ENCODE measurements around the gene PTPRN2. TPM values are rescaled to one million over a fixed set of nuclear protein-coding genes. Genes with fewer than 3 reads are reported as not detected.
"Not testable (repeated sequence)": the region's sequence is repeated elsewhere in the genome, so short reads cannot be mapped to it uniquely, and the experiment has no call there.

Gene PTPRN2
- total RNA-seq, 1 experiment from 2014 or later = not detected

DNA sequence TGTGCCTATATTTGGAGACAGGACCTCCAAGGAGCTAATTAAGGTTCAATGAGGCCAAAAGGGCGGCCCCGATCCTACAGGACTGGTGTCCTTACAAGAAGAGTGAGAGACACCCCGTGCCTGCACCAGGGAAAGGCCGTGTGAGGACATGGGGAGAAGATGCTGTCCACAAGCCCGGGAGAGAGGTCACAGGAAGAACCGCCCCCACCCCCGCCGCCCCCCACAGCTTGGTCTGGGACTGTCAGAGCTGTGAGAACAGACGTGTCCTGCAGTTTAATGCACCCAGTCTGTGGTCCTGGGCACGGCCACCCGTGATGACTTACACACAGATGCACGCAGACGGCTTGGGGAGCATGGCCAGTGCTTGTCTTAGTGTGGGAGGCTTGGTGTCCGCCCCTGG is 851.3 kb downstream of the PTPRN2 start:
- Histone ChIP-seq H3K27ac (no peak overlapping the region), H3K36me3 (ENCODE audit: low read depth) (no peaks in the 10 kb centered on the region), H3K4me1 (replicated peaks; ENCODE audit: insufficient read depth) (no peaks in the 10 kb centered on the region), H3K79me2 (ENCODE audit: low read depth) (no peaks in the 10 kb centered on the region), H3F3A (ENCODE audit: insufficient read depth, low read depth) (no peaks in the 10 kb centered on the region), H4K20me1 (ENCODE audit: insufficient read depth) (0 out of 2 replicates have a peak, but pooled peaks cover 2% of the 10 kb centered on the region), H3K9me2 (ENCODE audit: insufficient read depth) (no peaks in the 10 kb centered on the region), H3K9me3 (ENCODE audit: insufficient read depth, low read depth) (no peaks in the 10 kb centered on the region), H2AFZ (no peak overlapping the region), H3K4me3 (no peak overlapping the region), H3K27me3 (ENCODE audit: insufficient read depth, low read depth) (peaks cover 73% of the 10 kb centered on the region), H3K4me2 (no peak overlapping the region)
- POLR2A ChIA-PET (ENCODE audit: unreplicated experiment) = no interaction called here
- CTCF ChIA-PET = no interaction called here
- BruUV-seq (replicated peaks) = no TSS peak
- DNase-seq = no peak
- TF ChIP-seq CTCF (conservative IDR thresholded peaks at IDR 0.05) (no peak), EZH2 (IDR thresholded peaks at IDR 0.05; ENCODE audit: low read depth) (no peak)
- intact Hi-C loops (cut with micrococcal nuclease; ENCODE audit: unreplicated experiment) = no loop called here

- POLR2A ChIA-PET (ENCODE audit: unreplicated experiment) = no interaction called here
- no peak overlapping the region for H3K27ac ChIP-seq
- no peak overlapping the region for H3K4me3 ChIP-seq
- no peaks in the 10 kb centered on the region for H3F3A ChIP-seq (ENCODE audit: insufficient read depth, low read depth)
- no peaks in the 10 kb centered on the region for H3K9me3 ChIP-seq (ENCODE audit: insufficient read depth, low read depth)
- H3K9me2 ChIP-seq (ENCODE audit: insufficient read depth) = no peaks in the 10 kb centered on the region
- intact Hi-C loops (cut with micrococcal nuclease; ENCODE audit: unreplicated experiment) = no loop called here
- H2AFZ ChIP-seq = no peak overlapping the region
- CTCF ChIA-PET = no interaction called here
- H4K20me1 ChIP-seq (ENCODE audit: insufficient read depth) = 0 out of 2 replicates have a peak, but pooled peaks cover 2% of the 10 kb centered on the region
- peaks cover 68% of the 10 kb centered on the region for H3K27me3 ChIP-seq (ENCODE audit: insufficient read depth, low read depth)
- no peak for DNase-seq
- TF ChIP-seq EZH2 (IDR thresholded peaks at IDR 0.05; ENCODE audit: low read depth) (no peak), CTCF (conservative IDR thresholded peaks at IDR 0.05) (no peak)
- H3K36me3 ChIP-seq (ENCODE audit: low read depth) = no peaks in the 10 kb centered on the region
- no peaks in the 10 kb centered on the region for H3K79me2 ChIP-seq (ENCODE audit: low read depth)
- no peaks in the 10 kb centered on the region for H3K4me1 ChIP-seq (replicated peaks; ENCODE audit: insufficient read depth)
- no TSS peak for BruUV-seq (replicated peaks)
- H3K4me2 ChIP-seq = no peak overlapping the region
Observed at GRCh38 chr7:157735826-157736225, 851.8 kb downstream of the PTPRN2 start.

- no peak overlapping the region for H3K27ac ChIP-seq
- BruUV-seq (replicated peaks) = no TSS peak
- H2AFZ ChIP-seq = no peak overlapping the region
- no peaks in the 10 kb centered on the region for H3K36me3 ChIP-seq (ENCODE audit: low read depth)
- H3K4me1 ChIP-seq (replicated peaks; ENCODE audit: insufficient read depth) = no peaks in the 10 kb centered on the region
- no peak overlapping the region for H3K4me2 ChIP-seq
- 0 out of 2 replicates have a peak, but pooled peaks cover 2% of the 10 kb centered on the region for H4K20me1 ChIP-seq (ENCODE audit: insufficient read depth)
- peaks cover 67% of the 10 kb centered on the region for H3K27me3 ChIP-seq (ENCODE audit: insufficient read depth, low read depth)
- H3K9me3 ChIP-seq (ENCODE audit: insufficient read depth, low read depth) = no peaks in the 10 kb centered on the region
- CTCF ChIA-PET = no interaction called here
- TF ChIP-seq CTCF (conservative IDR thresholded peaks at IDR 0.05) = no peak
- POLR2A ChIA-PET (ENCODE audit: unreplicated experiment) = no interaction called here
- no peaks in the 10 kb centered on the region for H3K79me2 ChIP-seq (ENCODE audit: low read depth)
- no peak overlapping the region for H3K4me3 ChIP-seq
- intact Hi-C loops (cut with micrococcal nuclease; ENCODE audit: unreplicated experiment) = no loop called here
- H3K9me2 ChIP-seq (ENCODE audit: insufficient read depth) = no peaks in the 10 kb centered on the region
- no peaks in the 10 kb centered on the region for H3F3A ChIP-seq (ENCODE audit: insufficient read depth, low read depth)
- DNase-seq = no peak
Observed at GRCh38 chr7:157734676-157735640, 852.7 kb downstream of the PTPRN2 start.

DNA sequence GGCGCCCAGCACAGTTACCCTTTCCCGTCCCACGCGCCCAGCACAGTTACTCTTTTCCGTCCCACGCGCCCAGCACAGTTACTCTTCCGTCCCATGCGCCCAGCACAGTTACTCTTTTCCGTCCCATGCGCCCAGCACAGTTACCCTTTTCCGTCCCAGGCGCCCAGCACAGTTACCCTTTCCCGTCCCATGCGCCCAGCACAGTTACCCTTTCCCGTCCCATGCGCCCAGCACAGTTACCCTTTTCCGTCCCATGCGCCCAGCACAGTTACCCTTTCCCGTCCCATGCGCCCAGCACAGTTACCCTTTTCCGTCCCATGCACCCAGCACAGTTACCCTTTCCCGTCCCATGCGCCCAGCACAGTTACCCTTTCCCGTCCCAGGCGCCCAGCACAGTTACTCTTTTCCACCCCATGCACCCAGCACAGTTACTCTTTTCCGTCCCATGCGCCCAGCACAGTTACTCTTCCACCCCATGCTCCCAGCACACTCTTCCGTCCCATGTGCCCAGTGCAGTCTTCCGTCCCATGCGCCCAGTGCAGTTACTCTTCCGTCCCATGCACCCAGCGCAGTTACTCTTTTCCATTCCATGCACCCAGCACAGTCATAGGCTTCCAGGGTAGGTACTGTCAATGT is 853.7 kb downstream of the PTPRN2 start:
- H3K9me3 ChIP-seq (ENCODE audit: insufficient read depth, low read depth); H2AFZ ChIP-seq; CTCF ChIA-PET; POLR2A ChIA-PET (ENCODE audit: unreplicated experiment); BruUV-seq (replicated peaks); H3K4me1 ChIP-seq (replicated peaks; ENCODE audit: insufficient read depth); H4K20me1 ChIP-seq (ENCODE audit: insufficient read depth); H3K79me2 ChIP-seq (ENCODE audit: low read depth); intact Hi-C loops (cut with micrococcal nuclease; ENCODE audit: unreplicated experiment); H3K9me2 ChIP-seq (ENCODE audit: insufficient read depth); H3K4me3 ChIP-seq; H3K36me3 ChIP-seq (ENCODE audit: low read depth); DNase-seq; H3K4me2 ChIP-seq; H3K27ac ChIP-seq; H3F3A ChIP-seq (ENCODE audit: insufficient read depth, low read depth): not testable (repeated sequence)
- H3K27me3 ChIP-seq (ENCODE audit: insufficient read depth, low read depth) = peaks cover 67% of the 10 kb centered on the region

Data from PC-9 (cell line).